GM13977 (cell line): ENCODE results near the gene ZCCHC14.
"Not testable (repeated sequence)": the region's sequence is repeated elsewhere in the genome, so short reads cannot be mapped to it uniquely, and the experiment has no call there.

Experiments
- DNase-seq: peaks from one replicate; pipeline ENCODE4 v3.0.0; 2012; ENCODE audit warnings: low spot score
- in situ Hi-C: fragments of 300-500 bp; cut with MboI; formaldehyde crosslinking; loops from one replicate; pipeline ENCODE4 v1.12.0; 2022; ENCODE audit warnings: low sequenced_read_pairs, low pct_unique_long_range_greater_than_20kb, mixed read lengths, inconsistent platforms; ENCODE audit not compliant: unreplicated experiment
- TF ChIP-seq, protein P1 (sequence below): IDR thresholded peaks from 2 replicates; pipeline ENCODE4 v1.5.1; 2012; ENCODE audit warnings: mild to moderate bottlenecking, control low read depth; ENCODE audit not compliant: insufficient read depth; ENCODE audit errors: extremely low read depth, missing control alignments

The ZCCHC14 gene

DNA sequence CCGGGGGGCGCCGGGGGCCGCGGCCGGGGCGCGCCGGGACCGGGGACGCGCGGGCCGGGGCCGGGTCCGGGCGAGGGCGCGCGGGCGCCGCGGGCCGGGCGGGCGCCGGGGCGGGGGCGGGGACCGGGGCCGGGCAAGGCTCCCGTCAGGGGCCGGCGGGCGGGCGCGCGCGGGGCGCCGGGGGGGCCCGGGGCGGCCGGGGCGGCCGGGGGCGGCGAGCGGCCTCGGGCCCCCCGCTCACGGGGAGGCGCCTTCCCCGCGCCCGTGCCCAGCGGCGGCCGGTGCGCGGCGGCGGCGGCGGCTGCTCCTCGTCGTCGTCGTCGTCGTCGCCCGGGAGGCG is 563 bp downstream of the ZCCHC14 start:
- TF ChIP-seq, protein P1, sequence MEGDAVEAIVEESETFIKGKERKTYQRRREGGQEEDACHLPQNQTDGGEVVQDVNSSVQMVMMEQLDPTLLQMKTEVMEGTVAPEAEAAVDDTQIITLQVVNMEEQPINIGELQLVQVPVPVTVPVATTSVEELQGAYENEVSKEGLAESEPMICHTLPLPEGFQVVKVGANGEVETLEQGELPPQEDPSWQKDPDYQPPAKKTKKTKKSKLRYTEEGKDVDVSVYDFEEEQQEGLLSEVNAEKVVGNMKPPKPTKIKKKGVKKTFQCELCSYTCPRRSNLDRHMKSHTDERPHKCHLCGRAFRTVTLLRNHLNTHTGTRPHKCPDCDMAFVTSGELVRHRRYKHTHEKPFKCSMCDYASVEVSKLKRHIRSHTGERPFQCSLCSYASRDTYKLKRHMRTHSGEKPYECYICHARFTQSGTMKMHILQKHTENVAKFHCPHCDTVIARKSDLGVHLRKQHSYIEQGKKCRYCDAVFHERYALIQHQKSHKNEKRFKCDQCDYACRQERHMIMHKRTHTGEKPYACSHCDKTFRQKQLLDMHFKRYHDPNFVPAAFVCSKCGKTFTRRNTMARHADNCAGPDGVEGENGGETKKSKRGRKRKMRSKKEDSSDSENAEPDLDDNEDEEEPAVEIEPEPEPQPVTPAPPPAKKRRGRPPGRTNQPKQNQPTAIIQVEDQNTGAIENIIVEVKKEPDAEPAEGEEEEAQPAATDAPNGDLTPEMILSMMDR: no peak
- DNase-seq: no peak
- in situ Hi-C loops: no loop called here

GRCh38 chr16:87491522-87492290 is 1.1 kb downstream of the ZCCHC14 start:
- TF ChIP-seq, protein P1: no peak

DNA sequence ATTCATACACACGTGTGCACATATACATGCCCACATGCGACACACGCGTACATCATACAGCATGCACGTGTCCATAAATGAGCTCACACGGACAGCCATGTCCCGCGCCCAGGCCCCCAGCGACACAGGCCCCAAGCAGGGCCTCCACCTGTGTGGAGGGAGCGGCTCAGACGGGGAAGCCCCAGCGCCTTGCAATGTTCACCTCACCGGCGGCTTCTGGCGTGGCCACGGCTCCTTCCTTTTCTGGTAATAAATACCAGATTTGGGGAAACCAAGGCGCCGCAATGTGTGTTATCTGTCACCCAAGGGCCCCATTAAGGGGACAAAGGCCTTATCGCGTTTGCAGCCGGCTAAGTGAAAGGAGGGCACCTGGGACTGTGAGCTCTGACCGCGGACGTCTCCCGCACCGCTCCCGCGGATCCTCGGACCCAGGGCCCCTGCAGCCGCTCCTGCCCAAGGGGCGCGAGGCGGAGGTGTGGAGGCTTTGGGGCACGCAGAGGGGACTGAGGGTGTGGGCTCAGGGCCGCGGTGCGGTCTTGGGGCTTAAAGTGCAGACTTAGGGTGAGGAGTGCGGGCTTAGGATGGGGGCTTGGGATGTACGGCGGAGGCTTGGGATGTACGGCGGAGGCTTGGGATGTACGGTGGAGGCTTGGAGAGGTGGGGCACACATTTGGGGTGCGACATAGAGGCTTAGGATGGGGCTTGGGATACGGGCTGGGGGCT is 1.9 kb downstream of the ZCCHC14 start:
- in situ Hi-C loops: not testable (repeated sequence)

More at GRCh38 chr16:87491522-87492290, 1.1 kb downstream of the ZCCHC14 start:
- DNase-seq: no peak
- in situ Hi-C loops: no loop called here

GRCh38 chr16:87490096-87490798 is 2.6 kb downstream of the ZCCHC14 start:
- in situ Hi-C loops: no loop called here

More for the DNA sequence above, 1.9 kb downstream of the ZCCHC14 start:
- not testable (repeated sequence) for DNase-seq

GRCh38 chr16:87489434-87490045 is 3.3 kb downstream of the ZCCHC14 start:
- no peak for DNase-seq
- TF ChIP-seq, protein P1: no peak
- in situ Hi-C loops: no loop called here

More at GRCh38 chr16:87490096-87490798, 2.6 kb downstream of the ZCCHC14 start:
- TF ChIP-seq, protein P1: no peak
- no peak for DNase-seq

GRCh38 chr16:87488960-87489359 is 3.9 kb downstream of the ZCCHC14 start:
- in situ Hi-C loops: not testable (repeated sequence)

DNA sequence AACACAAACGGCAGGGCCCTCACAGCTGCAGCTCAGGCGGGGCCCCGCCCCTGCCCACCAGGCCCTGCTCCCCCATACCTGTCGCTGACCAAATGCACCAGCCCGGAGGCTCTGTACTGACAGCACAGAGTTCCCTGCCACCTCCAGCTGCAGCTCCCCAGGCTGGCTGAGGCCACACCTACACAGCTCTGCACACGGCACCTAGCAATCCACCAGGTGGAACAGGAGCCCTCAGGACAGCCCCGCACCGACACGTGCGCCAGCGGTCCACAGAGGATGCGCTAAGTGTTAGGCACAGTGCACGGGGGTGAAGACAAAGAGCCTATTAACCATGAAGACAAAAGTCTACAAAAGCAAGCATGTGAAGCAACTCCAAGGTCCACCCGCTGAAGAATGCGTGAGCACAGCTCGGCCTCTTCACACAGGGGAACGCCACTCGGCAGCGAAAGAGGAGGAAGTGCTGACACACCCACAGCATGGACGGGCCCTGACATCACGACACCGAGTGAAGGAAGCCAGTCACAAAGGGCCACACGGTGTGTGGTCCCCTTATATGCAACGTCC is 5.4 kb downstream of the ZCCHC14 start:
- TF ChIP-seq, protein P1: no peak
- DNase-seq: no peak
- in situ Hi-C loops: no loop called here

More at GRCh38 chr16:87488960-87489359, 3.9 kb downstream of the ZCCHC14 start:
- not testable (repeated sequence) for DNase-seq
